Measurements from ENCODE around the gene ZNF563.
A peak's percentile ranks its signal among the peaks of the same experiment; 100 is the strongest.

The ZNF563 gene

GRCh38 chr19:12293777-12294248, 39.6 kb downstream of the ZNF563 start:
- no CpG with 5 or more reads among the region's 18 CpGs for WGBS (ENCODE audit: extremely low coverage, insufficient coverage, insufficient read length)
- Histone ChIP-seq H3K9ac (ENCODE audit: low read length) (peak overlapping the region; percentile 89), H2BK5ac (ENCODE audit: low read depth, low read length, poor library complexity) (peak overlapping the region; percentile 92), H2AFZ (ENCODE audit: insufficient read depth, low read length, poor library complexity) (no peak overlapping the region), H3K27me3 (ENCODE audit: insufficient read depth, low read length) (no peaks in the 10 kb centered on the region), H4K91ac (ENCODE audit: low read depth, low read length) (peak overlapping the region; percentile 94), H3K27ac (ENCODE audit: low read depth, low read length) (peak overlapping the region; percentile 96), H3K4ac (ENCODE audit: low read depth, low read length) (peak overlapping the region; percentile 87), H4K12ac (ENCODE audit: low read depth, low read length) (peak overlapping the region; percentile 58), H3K9me3 (ENCODE audit: insufficient read depth, low read depth, low read length) (peaks cover 3% of the 10 kb centered on the region), H3K4me1 (ENCODE audit: control insufficient read depth in 1 of 2, insufficient read depth in 2 of 2, low read length in 2 of 2) (peaks cover 14 to 18% of the 10 kb centered on the region in 2 experiments), H2BK12ac (ENCODE audit: low read length) (peak overlapping the region; percentile 53), H3K18ac (ENCODE audit: low read length) (peak overlapping the region; percentile 98), H2BK120ac (ENCODE audit: insufficient read depth, low read length, poor library complexity) (peak overlapping the region; percentile 93), H4K8ac (ENCODE audit: low read depth, low read length) (peak overlapping the region; percentile 80), H3K4me2 (ENCODE audit: low read length) (peak overlapping the region; percentile 70), H3K79me2 (ENCODE audit: control insufficient read depth, insufficient read depth, low read length, poor library complexity) (peaks cover 20% of the 10 kb centered on the region), H3K79me1 (ENCODE audit: low read length) (peaks cover 12% of the 10 kb centered on the region), H3K14ac (ENCODE audit: low read length) (peak overlapping the region; percentile 91), H3K36me3 (ENCODE audit: control insufficient read depth in 1 of 2, insufficient read depth in 2 of 2, low read length in 2 of 2) (peaks cover 6 to 7% of the 10 kb centered on the region in 2 experiments), H3K4me3 (ENCODE audit: low read depth, low read length) (peak overlapping the region; percentile 96), H3K23ac (ENCODE audit: low read length) (no peak overlapping the region), H2AK5ac (ENCODE audit: low read length) (no peak overlapping the region)
- DNase-seq: peak; percentile 98 to 99

- H3K79me2 ChIP-seq (ENCODE audit: control insufficient read depth, insufficient read depth, low read length, poor library complexity): peaks cover 31% of the 10 kb centered on the region
- H2AK5ac ChIP-seq (ENCODE audit: low read length): no peak overlapping the region
- no peak overlapping the region for H3K4me3 ChIP-seq (ENCODE audit: low read depth, low read length)
- no peaks in the 10 kb centered on the region for H3K27me3 ChIP-seq (ENCODE audit: insufficient read depth, low read length)
- no peak for DNase-seq
- no peak overlapping the region for H2BK120ac ChIP-seq (ENCODE audit: insufficient read depth, low read length, poor library complexity)
- peak overlapping the region; percentile 13 for H3K4ac ChIP-seq (ENCODE audit: low read depth, low read length)
- no peak overlapping the region for H3K23ac ChIP-seq (ENCODE audit: low read length)
- no peak overlapping the region for H4K12ac ChIP-seq (ENCODE audit: low read depth, low read length)
- WGBS (ENCODE audit: extremely low coverage, insufficient coverage, insufficient read length): no CpG with 5 or more reads among the region's 7 CpGs
- peaks cover 7% of the 10 kb centered on the region for H3K79me1 ChIP-seq (ENCODE audit: low read length)
- H4K8ac ChIP-seq (ENCODE audit: low read depth, low read length): no peak overlapping the region
- no peak overlapping the region for H2BK5ac ChIP-seq (ENCODE audit: low read depth, low read length, poor library complexity)
- H4K91ac ChIP-seq (ENCODE audit: low read depth, low read length): no peak overlapping the region
- H3K18ac ChIP-seq (ENCODE audit: low read length): no peak overlapping the region
- H2AFZ ChIP-seq (ENCODE audit: insufficient read depth, low read length, poor library complexity): no peak overlapping the region
- no peak overlapping the region for H3K4me2 ChIP-seq (ENCODE audit: low read length)
- H3K14ac ChIP-seq (ENCODE audit: low read length): no peak overlapping the region
- peaks cover 12 to 13% of the 10 kb centered on the region in 2 experiments for H3K36me3 ChIP-seq (ENCODE audit: control insufficient read depth in 1 of 2, insufficient read depth in 2 of 2, low read length in 2 of 2)
- H2BK12ac ChIP-seq (ENCODE audit: low read length): no peak overlapping the region
- H3K9ac ChIP-seq (ENCODE audit: low read length): no peak overlapping the region
- H3K9me3 ChIP-seq (ENCODE audit: insufficient read depth, low read depth, low read length): peaks cover 4% of the 10 kb centered on the region
- H3K4me1 ChIP-seq (ENCODE audit: control insufficient read depth in 1 of 2, insufficient read depth in 2 of 2, low read length in 2 of 2): peaks cover 10 to 13% of the 10 kb centered on the region in 2 experiments
- H3K27ac ChIP-seq (ENCODE audit: low read depth, low read length): no peak overlapping the region
Observed at GRCh38 chr19:12289790-12290065, 43.7 kb downstream of the ZNF563 start.

GRCh38 chr19:12287958-12288500, 45.4 kb downstream of the ZNF563 start:
- H4K8ac ChIP-seq (ENCODE audit: low read depth, low read length): no peak overlapping the region
- no CpG with 5 or more reads among the region's 1 CpG for WGBS (ENCODE audit: extremely low coverage, insufficient coverage, insufficient read length)
- H4K12ac ChIP-seq (ENCODE audit: low read depth, low read length): no peak overlapping the region
- peak overlapping the region; percentile 89 for H3K4ac ChIP-seq (ENCODE audit: low read depth, low read length)
- no peak overlapping the region for H2BK120ac ChIP-seq (ENCODE audit: insufficient read depth, low read length, poor library complexity)
- no peak overlapping the region for H3K27ac ChIP-seq (ENCODE audit: low read depth, low read length)
- no peak overlapping the region for H2AFZ ChIP-seq (ENCODE audit: insufficient read depth, low read length, poor library complexity)
- H3K4me3 ChIP-seq (ENCODE audit: low read depth, low read length): no peak overlapping the region
- H3K4me2 ChIP-seq (ENCODE audit: low read length): no peak overlapping the region
- DNase-seq: no peak
- H2BK5ac ChIP-seq (ENCODE audit: low read depth, low read length, poor library complexity): no peak overlapping the region
- no peak overlapping the region for H4K91ac ChIP-seq (ENCODE audit: low read depth, low read length)
- H3K4me1 ChIP-seq (ENCODE audit: control insufficient read depth in 1 of 2, insufficient read depth in 2 of 2, low read length in 2 of 2): peaks cover 8 to 11% of the 10 kb centered on the region in 2 experiments
- peaks cover 18 to 21% of the 10 kb centered on the region in 2 experiments for H3K36me3 ChIP-seq (ENCODE audit: control insufficient read depth in 1 of 2, insufficient read depth in 2 of 2, low read length in 2 of 2)
- H3K27me3 ChIP-seq (ENCODE audit: insufficient read depth, low read length): no peaks in the 10 kb centered on the region
- H3K79me2 ChIP-seq (ENCODE audit: control insufficient read depth, insufficient read depth, low read length, poor library complexity): peaks cover 30% of the 10 kb centered on the region
- no peak overlapping the region for H3K18ac ChIP-seq (ENCODE audit: low read length)
- no peaks in the 10 kb centered on the region for H3K79me1 ChIP-seq (ENCODE audit: low read length)
- H2AK5ac ChIP-seq (ENCODE audit: low read length): no peak overlapping the region
- no peak overlapping the region for H3K14ac ChIP-seq (ENCODE audit: low read length)
- no peak overlapping the region for H3K9ac ChIP-seq (ENCODE audit: low read length)
- no peak overlapping the region for H3K23ac ChIP-seq (ENCODE audit: low read length)
- H3K9me3 ChIP-seq (ENCODE audit: insufficient read depth, low read depth, low read length): peaks cover 8% of the 10 kb centered on the region
- no peak overlapping the region for H2BK12ac ChIP-seq (ENCODE audit: low read length)

DNA sequence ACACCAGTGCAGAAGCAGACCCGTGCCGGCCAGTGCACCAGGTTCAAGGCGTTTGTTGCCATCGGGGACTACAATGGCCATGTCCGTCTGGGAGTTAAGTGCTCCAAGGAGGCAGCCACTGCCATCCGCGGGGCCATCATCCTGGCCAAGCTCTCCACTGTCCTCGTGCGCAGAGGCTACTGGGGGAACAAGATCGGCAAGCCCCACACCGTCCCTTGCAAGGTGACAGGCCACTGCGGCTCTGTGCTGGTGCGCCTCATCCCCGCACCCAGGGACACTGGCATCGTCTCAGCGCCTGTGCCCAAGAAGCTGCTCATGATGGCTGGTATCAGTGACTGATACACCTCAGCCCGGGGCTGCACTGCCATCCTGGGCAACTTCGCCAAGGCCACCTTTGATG, 48.8 kb downstream of the ZNF563 start:
- no peak overlapping the region for H2AK5ac ChIP-seq (ENCODE audit: low read length)
- peaks cover 8% of the 10 kb centered on the region for H3K9me3 ChIP-seq (ENCODE audit: insufficient read depth, low read depth, low read length)
- no CpG with 5 or more reads among the region's 18 CpGs for WGBS (ENCODE audit: extremely low coverage, insufficient coverage, insufficient read length)
- no peak overlapping the region for H2BK120ac ChIP-seq (ENCODE audit: insufficient read depth, low read length, poor library complexity)
- no peak overlapping the region for H3K18ac ChIP-seq (ENCODE audit: low read length)
- no peaks in the 10 kb centered on the region for H3K79me1 ChIP-seq (ENCODE audit: low read length)
- H3K79me2 ChIP-seq (ENCODE audit: control insufficient read depth, insufficient read depth, low read length, poor library complexity): peaks cover 20% of the 10 kb centered on the region
- H4K12ac ChIP-seq (ENCODE audit: low read depth, low read length): no peak overlapping the region
- H3K27me3 ChIP-seq (ENCODE audit: insufficient read depth, low read length): no peaks in the 10 kb centered on the region
- H3K4ac ChIP-seq (ENCODE audit: low read depth, low read length): peak overlapping the region; percentile 89
- no peak overlapping the region for H4K8ac ChIP-seq (ENCODE audit: low read depth, low read length)
- no peak for DNase-seq
- H4K91ac ChIP-seq (ENCODE audit: low read depth, low read length): no peak overlapping the region
- H2BK12ac ChIP-seq (ENCODE audit: low read length): no peak overlapping the region
- H3K27ac ChIP-seq (ENCODE audit: low read depth, low read length): no peak overlapping the region
- no peak overlapping the region for H3K23ac ChIP-seq (ENCODE audit: low read length)
- H2AFZ ChIP-seq (ENCODE audit: insufficient read depth, low read length, poor library complexity): no peak overlapping the region
- no peak overlapping the region for H3K4me3 ChIP-seq (ENCODE audit: low read depth, low read length)
- H3K36me3 ChIP-seq (ENCODE audit: control insufficient read depth in 1 of 2, insufficient read depth in 2 of 2, low read length in 2 of 2): peaks cover 12 to 18% of the 10 kb centered on the region in 2 experiments
- no peak overlapping the region for H3K9ac ChIP-seq (ENCODE audit: low read length)
- no peak overlapping the region for H2BK5ac ChIP-seq (ENCODE audit: low read depth, low read length, poor library complexity)
- no peak overlapping the region for H3K4me2 ChIP-seq (ENCODE audit: low read length)
- no peak overlapping the region for H3K14ac ChIP-seq (ENCODE audit: low read length)
- peaks cover 3% of the 10 kb centered on the region in 2 experiments for H3K4me1 ChIP-seq (ENCODE audit: control insufficient read depth in 1 of 2, insufficient read depth in 2 of 2, low read length in 2 of 2)

Measured in trophoblast cell (in vitro differentiated cells and primary cell).